Adipocyte (in vitro differentiated cells): ENCODE results near the gene FCAMR.

Source experiments
- DNase-seq: peaks from one replicate; pipeline ENCODE4 v3.0.0-alpha.2; 2015; ENCODE audit warnings: low read depth
- H3K27me3 ChIP-seq: replicated peaks from 2 replicates; pipeline ENCODE4 v1.7.0; 2013; ENCODE audit warnings: mild to moderate bottlenecking, low read length, moderate library complexity; ENCODE audit not compliant: control insufficient read depth, insufficient read depth
- H3K36me3 ChIP-seq: 2 replicates; pipeline ENCODE4 v1.7.0; 2013; ENCODE audit warnings: low read length, mild to moderate bottlenecking, moderate library complexity; ENCODE audit not compliant: control insufficient read depth, insufficient read depth, severe bottlenecking
- H3K4me1 ChIP-seq: 2 replicates; pipeline ENCODE4 v1.7.0; 2013; ENCODE audit warnings: mild to moderate bottlenecking, low read length, moderate library complexity; ENCODE audit not compliant: control insufficient read depth, insufficient read depth
- H3K4me3 ChIP-seq: 2 replicates; pipeline ENCODE4 v1.7.0; 2013; ENCODE audit warnings: mild to moderate bottlenecking, low read length, moderate library complexity
- H3K9ac ChIP-seq: 2 replicates; pipeline ENCODE4 v1.7.0; 2013; ENCODE audit warnings: mild to moderate bottlenecking, low read length, moderate library complexity
- H3K9me3 ChIP-seq: 2 replicates; pipeline ENCODE4 v1.7.0; 2013; ENCODE audit warnings: mild to moderate bottlenecking, low read length, moderate library complexity; ENCODE audit not compliant: control insufficient read depth

FCAMR gene

DNA sequence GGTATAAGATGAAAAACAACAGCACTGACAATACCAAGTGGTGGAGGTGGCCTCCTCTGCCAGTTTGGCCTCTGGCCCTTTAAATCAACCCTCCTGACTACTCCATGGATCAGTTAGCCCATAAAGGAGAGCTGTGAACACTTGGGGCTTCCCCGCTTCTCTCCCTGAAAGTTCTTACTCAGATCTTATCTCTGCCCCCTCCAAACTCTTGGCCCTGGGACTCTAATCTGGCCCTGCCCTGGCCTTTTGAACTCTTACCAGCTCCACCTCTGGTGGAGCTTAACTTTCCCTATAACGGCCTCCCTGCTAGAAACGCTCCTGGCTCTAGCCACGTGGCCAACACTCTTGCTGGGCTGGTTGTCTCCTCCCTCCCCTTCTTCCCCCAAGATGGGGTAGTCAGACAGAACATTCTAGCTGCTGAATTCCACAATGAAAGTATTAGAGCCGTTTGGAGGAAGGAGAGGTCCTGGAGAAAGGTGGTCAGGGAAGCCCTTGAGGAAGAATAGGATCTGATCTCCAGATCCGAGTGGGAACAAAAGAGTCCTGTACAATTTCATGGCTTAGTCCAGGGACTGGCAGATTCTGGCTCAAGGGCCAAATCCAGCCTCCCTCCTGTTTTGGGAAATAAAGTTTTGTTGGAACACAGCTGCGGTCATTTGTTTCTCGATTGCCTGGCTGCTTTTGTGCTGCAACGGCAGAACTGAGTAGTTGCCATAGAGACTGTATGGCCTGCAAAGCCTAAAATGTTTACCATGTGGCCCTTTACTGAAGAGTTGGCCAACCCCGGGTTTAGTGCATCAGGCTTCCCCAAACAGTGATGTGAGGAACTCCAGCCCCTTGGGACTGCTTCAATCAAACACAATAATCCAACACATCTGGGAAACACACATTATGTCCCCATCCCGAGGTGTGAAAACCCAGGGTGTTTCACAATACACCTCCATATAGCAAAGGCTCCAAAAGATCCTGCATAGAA lies 14.5 kb downstream of the FCAMR start:
- Histone ChIP-seq H3K4me3 (no peak overlapping the region), H3K36me3 (no peaks in the 10 kb centered on the region), H3K27me3 (peaks cover 57% of the 10 kb centered on the region), H3K9ac (no peak overlapping the region), H3K9me3 (no peaks in the 10 kb centered on the region), H3K4me1 (peaks cover 7% of the 10 kb centered on the region)
- peak; percentile 5 for DNase-seq

DNA sequence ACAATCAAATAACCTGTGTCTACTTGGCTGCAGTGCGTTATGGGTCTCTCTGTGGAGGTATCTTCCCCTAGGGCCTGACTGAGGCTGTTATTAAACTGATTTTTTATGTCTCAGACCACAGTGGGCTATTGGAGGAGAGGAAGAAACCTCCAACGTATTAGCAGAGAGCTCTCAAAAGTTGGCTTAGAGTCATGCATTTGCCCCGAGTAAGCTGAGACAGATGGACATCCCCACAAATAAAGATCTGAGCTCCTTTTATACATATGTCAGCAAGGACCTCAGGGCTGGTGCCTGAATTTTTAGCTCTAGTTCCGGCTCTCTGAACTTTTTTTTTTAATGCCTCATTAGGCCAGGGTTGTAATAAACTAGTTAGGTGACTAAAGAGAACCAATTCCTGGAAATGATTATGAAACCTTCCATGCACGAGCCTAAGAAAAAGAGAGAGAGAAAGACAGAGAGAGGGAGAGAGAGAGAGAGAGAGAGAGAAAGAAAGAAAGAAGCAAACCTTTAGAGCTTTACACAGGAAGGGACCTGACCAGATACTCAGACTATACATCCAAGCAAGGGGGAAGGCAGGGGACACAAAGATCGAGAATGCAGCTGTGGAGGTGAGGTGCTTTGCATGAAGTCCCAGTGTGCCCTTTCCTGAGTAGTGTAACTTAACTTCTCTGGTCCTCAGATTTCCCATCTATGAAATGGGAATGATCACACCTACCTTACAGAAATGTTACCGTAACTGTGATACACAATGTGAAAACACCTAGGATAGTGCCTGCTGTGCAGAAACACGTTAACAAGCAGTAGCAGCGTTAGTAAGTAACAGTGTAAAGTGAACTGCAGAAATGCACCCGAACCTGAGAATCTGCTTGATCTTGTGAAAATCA lies 15.6 kb downstream of the FCAMR start:
- Histone ChIP-seq H3K4me1 (peaks cover 7% of the 10 kb centered on the region), H3K27me3 (peaks cover 55% of the 10 kb centered on the region), H3K9me3 (peaks cover 4% of the 10 kb centered on the region), H3K4me3 (no peak overlapping the region), H3K36me3 (no peaks in the 10 kb centered on the region), H3K9ac (no peak overlapping the region)
- no peak for DNase-seq

DNA sequence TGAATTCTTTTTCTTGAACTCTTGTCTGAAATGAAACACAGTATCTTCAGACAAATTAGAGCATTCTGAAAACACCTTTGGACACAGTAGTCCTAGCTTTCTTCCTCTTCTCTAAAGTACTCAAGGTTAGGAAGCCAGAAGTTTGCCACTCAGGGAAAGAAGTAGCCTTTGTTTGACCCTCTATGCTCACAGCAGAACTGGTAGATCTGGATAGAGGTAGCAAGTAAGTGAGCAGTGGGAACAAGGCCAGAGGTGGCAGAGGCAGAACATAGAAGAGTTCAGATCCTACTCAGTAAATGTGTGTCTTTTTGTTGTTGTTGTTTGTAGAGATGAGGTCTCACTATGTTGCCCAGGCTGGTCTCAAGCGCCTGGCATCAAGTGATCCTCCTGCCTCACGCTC lies 16.6 kb downstream of the FCAMR start:
- peaks cover 7% of the 10 kb centered on the region for H3K4me1 ChIP-seq
- no peak for DNase-seq
- no peak overlapping the region for H3K4me3 ChIP-seq
- peaks cover 57% of the 10 kb centered on the region for H3K27me3 ChIP-seq
- H3K9me3 ChIP-seq = peaks cover 9% of the 10 kb centered on the region
- H3K9ac ChIP-seq = no peak overlapping the region
- no peaks in the 10 kb centered on the region for H3K36me3 ChIP-seq

DNA sequence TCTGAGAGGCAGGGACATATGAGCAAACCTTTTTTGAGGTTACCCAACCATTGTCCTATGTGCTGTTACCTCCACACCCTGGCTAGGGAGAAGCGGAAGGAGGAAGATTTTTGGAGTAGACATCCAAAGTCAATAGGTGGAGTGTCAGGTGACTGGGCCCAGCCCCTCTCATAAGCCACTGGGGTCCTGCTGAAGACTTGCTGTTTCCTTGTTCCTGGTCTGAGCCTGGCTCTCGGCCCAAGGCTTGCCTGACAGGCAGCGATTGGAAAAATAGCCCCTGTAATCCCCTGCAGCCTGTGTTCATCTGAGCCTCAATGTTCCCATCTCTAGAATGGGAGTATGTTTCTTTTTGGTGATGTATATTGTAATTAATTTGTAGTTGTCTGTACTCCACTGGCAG lies 17.1 kb downstream of the FCAMR start:
- H3K9me3 ChIP-seq = peaks cover 9% of the 10 kb centered on the region
- H3K27me3 ChIP-seq = peaks cover 60% of the 10 kb centered on the region
- peaks cover 7% of the 10 kb centered on the region for H3K4me1 ChIP-seq
- no peak overlapping the region for H3K9ac ChIP-seq
- no peaks in the 10 kb centered on the region for H3K36me3 ChIP-seq
- H3K4me3 ChIP-seq = no peak overlapping the region
- no peak for DNase-seq

DNA sequence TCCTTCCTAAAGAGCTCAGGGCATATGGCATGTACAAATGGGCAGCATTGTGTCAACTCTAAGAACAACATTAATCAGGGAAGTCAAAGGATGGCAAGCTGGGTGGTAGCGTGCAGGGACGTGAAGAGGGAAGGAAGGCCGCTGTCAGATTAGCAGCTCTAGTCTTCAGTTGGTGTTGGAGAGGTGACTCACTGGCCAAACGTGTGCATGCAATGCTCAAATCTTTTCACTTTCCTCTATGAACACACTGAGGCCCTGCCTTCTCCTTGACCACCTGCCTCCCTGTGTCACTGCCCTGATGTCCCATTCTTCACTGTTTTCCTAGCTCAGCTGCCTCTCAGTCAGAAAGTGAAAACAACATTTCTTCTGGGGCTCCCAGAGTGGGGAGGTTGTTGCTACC lies 18.1 kb downstream of the FCAMR start:
- peaks cover 9% of the 10 kb centered on the region for H3K9me3 ChIP-seq
- no peaks in the 10 kb centered on the region for H3K36me3 ChIP-seq
- peaks cover 7% of the 10 kb centered on the region for H3K4me1 ChIP-seq
- no peak for DNase-seq
- no peak overlapping the region for H3K4me3 ChIP-seq
- peaks cover 53% of the 10 kb centered on the region for H3K27me3 ChIP-seq
- no peak overlapping the region for H3K9ac ChIP-seq

DNA sequence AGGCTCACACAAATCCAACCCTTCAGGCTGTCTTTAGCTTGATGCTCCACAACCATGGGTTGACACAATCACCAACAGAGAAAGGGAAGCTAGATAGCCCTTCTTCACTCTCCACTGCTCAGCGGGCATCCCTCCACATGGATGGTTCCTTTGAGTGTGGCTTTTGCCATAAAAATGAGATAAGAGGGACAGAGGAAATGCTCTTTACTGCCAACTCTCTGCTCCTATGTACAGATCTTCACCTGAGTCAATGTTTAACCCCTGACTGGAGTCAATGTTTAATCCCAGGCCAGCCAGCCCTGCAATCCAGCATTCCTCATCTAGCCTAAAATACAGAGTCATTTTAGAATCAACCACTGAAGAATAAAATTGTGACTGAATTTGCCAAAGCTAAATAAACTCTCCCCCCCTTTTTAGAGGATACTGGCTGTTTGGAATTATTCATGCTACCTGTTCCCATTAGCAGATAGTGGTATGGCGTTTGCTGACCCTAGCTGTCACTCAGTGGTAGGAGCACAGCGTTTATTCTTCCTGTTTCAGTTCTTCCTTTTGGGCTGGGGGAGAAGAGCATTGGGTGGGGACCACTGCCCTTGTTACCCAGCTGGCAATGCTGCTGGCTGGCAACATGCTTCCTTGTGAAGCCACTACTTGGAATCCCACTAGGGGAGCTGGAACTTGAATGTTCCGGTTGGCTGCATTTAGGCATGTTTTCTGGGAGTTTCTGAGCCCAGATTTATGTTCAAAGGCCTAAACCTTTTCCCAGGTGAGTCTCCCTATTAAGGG lies 18.8 kb downstream of the FCAMR start:
- no peak overlapping the region for H3K4me3 ChIP-seq
- H3K36me3 ChIP-seq = no peaks in the 10 kb centered on the region
- peaks cover 9% of the 10 kb centered on the region for H3K9me3 ChIP-seq
- peaks cover 51% of the 10 kb centered on the region for H3K27me3 ChIP-seq
- H3K9ac ChIP-seq = no peak overlapping the region
- H3K4me1 ChIP-seq = peaks cover 7% of the 10 kb centered on the region
- DNase-seq = no peak

DNA sequence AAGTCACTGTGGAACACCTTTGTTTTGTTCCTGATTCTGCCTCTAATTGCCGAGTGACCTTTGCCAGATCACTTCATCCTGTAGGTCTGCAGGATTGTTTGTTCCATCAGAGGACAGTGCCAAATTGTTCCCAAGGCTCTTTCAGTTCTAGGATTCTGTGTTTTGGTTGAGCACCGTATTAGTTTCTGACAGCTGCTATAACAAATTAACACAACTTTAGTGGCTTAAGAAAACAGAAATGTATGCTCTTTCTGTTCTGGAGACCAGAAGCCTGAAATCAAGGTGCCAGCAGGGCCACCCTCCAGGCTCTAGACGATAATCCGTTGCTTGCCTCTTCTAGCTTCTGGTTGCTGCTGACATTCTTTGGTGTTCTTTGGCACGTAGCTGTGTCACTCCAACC lies 20.6 kb downstream of the FCAMR start:
- Histone ChIP-seq H3K27me3 (peaks cover 57% of the 10 kb centered on the region), H3K4me1 (no peaks in the 10 kb centered on the region), H3K9me3 (peaks cover 9% of the 10 kb centered on the region), H3K9ac (no peak overlapping the region), H3K4me3 (no peak overlapping the region), H3K36me3 (no peaks in the 10 kb centered on the region)
- DNase-seq = no peak

DNA sequence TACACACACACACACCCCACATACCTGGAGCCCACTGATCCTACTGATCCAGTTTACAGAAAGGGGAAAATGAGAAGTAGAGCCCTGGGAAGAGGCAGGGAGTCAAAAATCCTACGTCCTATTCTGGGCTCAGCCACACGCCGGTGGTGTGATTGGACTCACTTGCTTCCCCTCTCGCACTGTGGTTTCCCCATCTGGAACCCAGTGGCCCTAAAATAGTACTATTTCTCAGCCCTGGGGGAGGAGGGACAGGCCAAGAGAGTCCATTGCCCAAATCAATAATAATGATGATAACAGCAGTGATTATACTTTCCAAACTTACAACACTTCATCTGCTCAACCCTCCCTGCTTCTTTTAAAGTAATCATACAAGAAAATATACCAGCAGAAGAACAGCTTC lies 21.1 kb downstream of the FCAMR start:
- Histone ChIP-seq H3K36me3 (no peaks in the 10 kb centered on the region), H3K9ac (no peak overlapping the region), H3K27me3 (peaks cover 58% of the 10 kb centered on the region), H3K4me1 (no peaks in the 10 kb centered on the region), H3K9me3 (peaks cover 9% of the 10 kb centered on the region), H3K4me3 (no peak overlapping the region)
- DNase-seq = no peak

DNA sequence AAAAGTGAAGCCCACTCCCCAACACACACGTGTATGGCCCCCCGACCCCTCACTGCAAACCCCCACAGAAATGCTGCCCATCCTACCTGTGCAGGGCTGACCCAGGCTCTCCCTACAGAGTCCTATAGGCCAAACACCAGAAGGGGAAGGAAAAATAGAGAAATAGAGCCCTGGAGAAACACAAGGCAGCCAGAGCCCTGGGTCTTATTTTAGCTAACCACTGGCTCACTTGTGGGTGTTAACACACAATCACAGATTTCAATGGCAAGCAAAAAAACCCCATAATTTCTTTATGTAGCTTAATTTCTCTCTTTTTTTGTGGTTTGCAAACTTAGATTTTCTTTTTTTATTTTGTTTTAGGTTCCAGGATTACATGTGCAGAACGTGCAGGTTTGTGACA lies 23.0 kb downstream of the FCAMR start:
- no peak overlapping the region for H3K9ac ChIP-seq
- no peaks in the 10 kb centered on the region for H3K36me3 ChIP-seq
- DNase-seq = no peak
- H3K27me3 ChIP-seq = peaks cover 64% of the 10 kb centered on the region
- H3K4me1 ChIP-seq = no peaks in the 10 kb centered on the region
- H3K9me3 ChIP-seq = peaks cover 9% of the 10 kb centered on the region
- H3K4me3 ChIP-seq = no peak overlapping the region

DNA sequence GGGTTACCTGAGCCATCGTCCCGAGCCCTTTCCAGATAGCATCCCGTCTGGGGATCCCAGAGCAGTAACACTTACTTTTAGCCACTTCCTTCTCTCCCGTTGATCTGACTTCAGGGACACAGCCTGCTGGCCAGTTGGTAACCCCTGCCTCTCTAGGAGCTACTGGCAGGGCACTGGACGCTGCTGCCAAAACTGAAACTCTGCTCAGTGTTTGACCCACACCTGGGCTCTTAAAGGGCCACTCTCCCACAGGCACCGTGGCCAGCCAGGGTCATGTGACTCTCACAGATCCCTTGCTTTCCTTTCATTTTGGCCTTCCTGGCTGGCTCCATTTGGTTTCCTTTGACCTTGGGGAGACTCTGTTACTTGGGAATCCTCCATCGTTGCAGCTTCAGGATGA lies 24.0 kb downstream of the FCAMR start, which contains the start of gene PIGR:
Gene PIGR, minus strand, starts transcription at position 206 of the 400 bp plus-strand sequence. CDS start 5,935 bp downstream, outside the sequence.
- Histone ChIP-seq H3K36me3 (no peaks in the 10 kb centered on the region), H3K27me3 (peaks cover 68% of the 10 kb centered on the region), H3K9me3 (peaks cover 9% of the 10 kb centered on the region), H3K9ac (no peak within 1 kb of the TSS), H3K4me3 (no peak within 1 kb of the TSS), H3K4me1 (no peaks in the 10 kb centered on the region)
- no peak for DNase-seq
